AG04449 (cell line): Measurements from ENCODE around the gene CCDC110.
A peak's percentile ranks its signal among the peaks of the same experiment; 100 is the strongest.

Source experiments
- CTCF ChIA-PET: fragments of 350-600 bp; formaldehyde crosslinking; extraction: SDS; loops from one replicate; lab custom pipeline; 2021; ENCODE audit warnings: antibody characterized with exemption; lab: Yijun Ruan, JAX
- POLR2A ChIA-PET: fragments of 400-600, 350-600 bp; formaldehyde crosslinking; extraction: SDS; loops from one replicate; lab custom pipeline; 2020; ENCODE audit warnings: antibody characterized with exemption, inconsistent platforms; lab: Yijun Ruan, JAX
- DNase-seq: peaks from one replicate; pipeline ENCODE4 v3.0.0-alpha.2; 2010; ENCODE audit warnings: low read depth, low spot score
- H3K4me3 ChIP-seq: 2 replicates; pipeline ENCODE4 v1.5.1; 2011; ENCODE audit warnings: low read depth, mild to moderate bottlenecking, control low read depth, low read length
- TF ChIP-seq, protein P1 (sequence below): IDR thresholded peaks from one replicate; pipeline ENCODE4 v1.5.1; 2011; ENCODE audit warnings: mild to moderate bottlenecking, moderate library complexity, low read length, control low read depth, inconsistent platforms; ENCODE audit not compliant: insufficient read depth; ENCODE audit errors: missing control alignments

Gene CCDC110

DNA sequence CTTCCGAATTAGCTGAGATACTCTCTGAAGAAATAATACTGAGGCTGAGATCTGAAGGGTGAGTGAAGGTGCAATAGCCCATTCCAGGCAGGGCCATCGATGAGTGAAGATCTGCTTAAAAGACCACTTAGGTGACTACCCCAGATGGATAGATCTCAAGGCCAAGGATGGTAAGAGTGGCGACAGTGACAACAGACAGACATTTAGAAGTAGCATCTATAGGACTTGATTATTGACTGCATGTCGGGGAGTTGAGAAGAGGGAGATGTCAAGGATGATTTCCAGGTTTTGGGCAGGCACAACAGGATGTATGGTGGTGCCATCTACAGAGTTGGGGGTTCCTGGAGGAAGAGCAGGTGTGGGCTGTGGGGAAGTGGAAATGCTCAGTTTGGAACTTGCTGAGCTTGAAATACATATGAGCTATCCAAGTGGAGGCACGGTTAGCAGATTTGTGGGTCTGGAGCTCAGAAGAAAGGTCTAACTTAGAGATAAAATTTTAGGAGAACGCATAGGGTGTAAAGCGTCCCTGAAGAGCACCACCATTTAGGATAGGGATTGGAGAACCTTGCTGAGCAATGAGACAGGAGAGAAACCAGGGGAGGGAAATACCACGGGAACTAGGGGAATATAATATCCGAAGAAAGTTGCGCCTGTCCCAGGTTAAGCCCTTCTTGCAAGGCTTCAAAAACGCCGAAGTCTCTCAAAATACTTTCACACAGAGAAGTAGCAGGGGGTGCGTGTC is 46.5 kb downstream of the CCDC110 start:
- TF ChIP-seq, protein P1, sequence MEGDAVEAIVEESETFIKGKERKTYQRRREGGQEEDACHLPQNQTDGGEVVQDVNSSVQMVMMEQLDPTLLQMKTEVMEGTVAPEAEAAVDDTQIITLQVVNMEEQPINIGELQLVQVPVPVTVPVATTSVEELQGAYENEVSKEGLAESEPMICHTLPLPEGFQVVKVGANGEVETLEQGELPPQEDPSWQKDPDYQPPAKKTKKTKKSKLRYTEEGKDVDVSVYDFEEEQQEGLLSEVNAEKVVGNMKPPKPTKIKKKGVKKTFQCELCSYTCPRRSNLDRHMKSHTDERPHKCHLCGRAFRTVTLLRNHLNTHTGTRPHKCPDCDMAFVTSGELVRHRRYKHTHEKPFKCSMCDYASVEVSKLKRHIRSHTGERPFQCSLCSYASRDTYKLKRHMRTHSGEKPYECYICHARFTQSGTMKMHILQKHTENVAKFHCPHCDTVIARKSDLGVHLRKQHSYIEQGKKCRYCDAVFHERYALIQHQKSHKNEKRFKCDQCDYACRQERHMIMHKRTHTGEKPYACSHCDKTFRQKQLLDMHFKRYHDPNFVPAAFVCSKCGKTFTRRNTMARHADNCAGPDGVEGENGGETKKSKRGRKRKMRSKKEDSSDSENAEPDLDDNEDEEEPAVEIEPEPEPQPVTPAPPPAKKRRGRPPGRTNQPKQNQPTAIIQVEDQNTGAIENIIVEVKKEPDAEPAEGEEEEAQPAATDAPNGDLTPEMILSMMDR, result no peak
- H3K4me3 ChIP-seq, result peak overlapping the region; percentile 95
- no peak for DNase-seq
- POLR2A ChIA-PET, result interaction anchor here (1.3 kb wide), 1 partner anchor 29 kb away, joined by 3 read pairs; the partner anchor contains the start of gene ANKRD37
- CTCF ChIA-PET, result interaction anchor here (0.6 to 5.5 kb wide), 8 partner anchors 12 to 613 kb away, joined by 3 to 32 read pairs (median 4); no protein-coding TSS in a partner anchor

GRCh38 chr4:185421366-185422124 is 50.0 kb downstream of the CCDC110 start:
- POLR2A ChIA-PET, result no interaction called here

DNA sequence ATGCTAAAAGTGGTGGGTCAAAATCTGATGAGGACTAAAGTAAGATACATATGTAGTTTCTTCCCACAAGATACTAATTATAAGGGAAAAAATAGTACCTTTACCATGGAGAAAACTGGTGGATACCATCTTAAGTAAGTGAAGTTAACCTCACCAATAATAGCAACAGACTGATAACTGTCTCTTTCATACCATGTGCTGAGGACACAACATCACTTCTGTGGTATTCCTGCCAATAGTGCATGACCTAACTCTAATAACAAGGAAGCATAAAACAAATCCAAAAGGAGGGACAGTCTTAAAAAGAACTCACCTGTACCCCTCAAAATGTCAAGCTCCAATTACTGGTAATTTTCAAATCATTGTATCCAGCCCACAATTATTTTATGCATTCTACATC is 54.6 kb downstream of the CCDC110 start:
- TF ChIP-seq, protein P1, result no peak
- H3K4me3 ChIP-seq, result no peak overlapping the region
- ChIA-PET CTCF (no interaction called here), POLR2A (no interaction called here)
- no peak for DNase-seq

More at GRCh38 chr4:185421366-185422124, 50.0 kb downstream of the CCDC110 start:
- CTCF ChIA-PET, result interaction anchor here (1.2 to 2.5 kb wide), 3 partner anchors 17 to 616 kb away, joined by 3 to 8 read pairs (median 6); no protein-coding TSS in a partner anchor
- no peak overlapping the region for H3K4me3 ChIP-seq
- peak; percentile 24 for DNase-seq
- TF ChIP-seq, protein P1, result no peak

DNA sequence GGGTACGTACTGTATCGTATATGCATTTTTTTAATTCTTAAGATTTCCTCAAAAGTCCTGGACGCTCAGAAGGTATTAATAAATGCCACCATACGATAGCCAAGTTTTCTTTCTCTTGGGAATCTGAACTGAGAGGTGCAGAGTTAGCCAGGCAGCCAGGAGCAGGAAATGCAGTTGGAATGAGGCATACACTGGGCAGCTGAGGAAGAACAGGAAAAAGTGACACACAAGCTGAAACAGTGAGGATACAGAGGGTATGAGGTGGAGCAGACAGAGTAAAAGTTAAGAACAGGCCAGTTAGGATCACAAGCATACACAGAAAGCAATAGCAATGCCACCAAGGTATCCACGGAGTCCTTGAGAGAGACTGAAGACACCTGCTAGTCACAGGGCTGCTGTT is 59.1 kb downstream of the CCDC110 start:
- DNase-seq, result no peak
- TF ChIP-seq, protein P1, result no peak
- ChIA-PET CTCF (interaction anchor here (1.0 to 1.5 kb wide), 3 partner anchors 9 to 625 kb away, joined by 3 to 4 read pairs (median 3); no protein-coding TSS in a partner anchor), POLR2A (interaction anchor here (0.6 kb wide), 1 partner anchor 8 kb away, joined by 4 read pairs; no protein-coding TSS in a partner anchor)
- H3K4me3 ChIP-seq, result no peak overlapping the region

DNA sequence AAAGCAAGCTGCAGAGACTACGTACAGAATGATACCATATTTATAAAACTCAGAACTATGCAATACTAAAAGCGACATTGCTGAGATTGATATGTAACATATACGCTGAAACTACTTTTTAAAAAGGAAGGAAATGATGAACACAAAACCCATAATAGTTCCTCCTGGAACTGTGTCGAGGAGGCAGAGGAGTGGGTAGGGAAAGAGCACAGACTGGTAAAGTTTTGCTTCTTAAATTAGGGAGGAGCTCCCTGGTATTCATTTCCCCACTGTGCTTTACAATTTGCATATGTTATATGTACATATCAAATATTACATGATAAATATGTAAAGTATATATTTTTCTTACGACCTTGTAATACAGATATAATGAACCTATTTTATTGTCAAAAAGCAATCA is 59.7 kb downstream of the CCDC110 start:
- CTCF ChIA-PET, result interaction anchor here (1.0 to 1.5 kb wide), 2 partner anchors 186 to 626 kb away, joined by 3 to 4 read pairs; no protein-coding TSS in a partner anchor
- H3K4me3 ChIP-seq, result no peak overlapping the region
- POLR2A ChIA-PET, result no interaction called here
- TF ChIP-seq, protein P1, result no peak
- DNase-seq, result no peak
